OCI-LY3 (cell line): ENCODE measurements around the gene MTIF2.

Source experiments
- H2AFZ ChIP-seq: fragments of 200-600, 300-600 bp; shearing (Covaris generic); 2 replicates; pipeline ENCODE4 v1.6.0; 2014; ENCODE audit warnings: antibody characterized with exemption, low read depth, low read length
- H3K27ac ChIP-seq: fragments of 200-600, 300-600 bp; sonication (generic); 2 replicates; pipeline ENCODE4 v1.5.1; 2014; ENCODE audit warnings: mild to moderate bottlenecking, low read length, moderate library complexity, mixed read lengths
- H3K27me3 ChIP-seq: fragments of 200-600, 300-600 bp; sonication (generic); 2 replicates; pipeline ENCODE4 v1.6.1; 2014; ENCODE audit warnings: low read depth, low read length, mixed read lengths
- H3K36me3 ChIP-seq: fragments of 200-600, 300-600 bp; sonication (generic); replicated peaks from 2 replicates; pipeline ENCODE3; 2014; ENCODE audit warnings: low read depth, low read length, mixed read lengths
- H3K4me1 ChIP-seq: fragments of 300-600, 200-600 bp; sonication (generic); 2 replicates; pipeline ENCODE4 v1.6.1; 2014; ENCODE audit warnings: low read length, mixed read lengths
- H3K4me2 ChIP-seq: fragments of 200-600, 300-600 bp; sonication (generic); 2 replicates; pipeline ENCODE4 v1.6.1; 2014; ENCODE audit warnings: low read length, mixed read lengths
- H3K4me3 ChIP-seq: fragments of 300-600, 200-600 bp; sonication (generic); 2 replicates; pipeline ENCODE4 v1.5.1; 2014; ENCODE audit warnings: antibody characterized with exemption, mild to moderate bottlenecking, low read length, moderate library complexity
- H3K79me2 ChIP-seq: fragments of 300-600, 200-600 bp; shearing (Covaris generic); 2 replicates; pipeline ENCODE4 v1.6.1; 2014; ENCODE audit warnings: mild to moderate bottlenecking, low read length, mixed read lengths
- H3K9ac ChIP-seq: fragments of 300-600, 200-600 bp; shearing (Covaris generic); 2 replicates; pipeline ENCODE4 v1.6.0; 2014; ENCODE audit warnings: mild to moderate bottlenecking, low read length, moderate library complexity
- H3K9me3 ChIP-seq: fragments of 200-600, 300-600 bp; shearing (Covaris generic); 2 replicates; pipeline ENCODE4 v1.6.1; 2014; ENCODE audit warnings: low read length, mixed read lengths; ENCODE audit not compliant: insufficient read depth
- H4K20me1 ChIP-seq: fragments of 200-600, 300-600 bp; sonication (generic); 2 replicates; pipeline ENCODE4 v1.6.1; 2016; ENCODE audit warnings: low read length, mixed read lengths; ENCODE audit not compliant: insufficient read depth
- CTCF ChIP-seq: fragments of 200-600, 300-600 bp; sonication (generic); IDR thresholded peaks from 2 replicates; pipeline ENCODE4 v1.5.1; 2014; ENCODE audit warnings: antibody characterized with exemption, low read length, low read depth
- EZH2phosphoT487 ChIP-seq: fragments of 200-600 bp; shearing (Covaris generic); IDR thresholded peaks from 2 replicates; pipeline ENCODE4 v1.6.1; 2018; ENCODE audit warnings: antibody characterized with exemption, mixed run types, low read depth

Gene MTIF2

GRCh38 chr2:55236992-55237543 is 32.0 kb downstream of the MTIF2 start:
- Histone ChIP-seq H3K4me3 (no peak overlapping the region), H3K4me1 (peaks cover 16% of the 10 kb centered on the region), H3K4me2 (no peak overlapping the region), H2AFZ (no peak overlapping the region), H3K9me3 (no peaks in the 10 kb centered on the region), H3K36me3 (peaks cover 50% of the 10 kb centered on the region), H3K27ac (0 out of 2 replicates have a peak overlapping the region, but pooled peaks have one; percentile 2), H3K9ac (no peak overlapping the region), H4K20me1 (peaks cover 11% of the 10 kb centered on the region; the same call in 1 of the 2 replicates), H3K79me2 (peaks cover 33% of the 10 kb centered on the region), H3K27me3 (no peaks in the 10 kb centered on the region)
- TF ChIP-seq EZH2phosphoT487 = no peak
- no peak for TF ChIP-seq CTCF

- peaks cover 50% of the 10 kb centered on the region for H3K36me3 ChIP-seq
- no peak for TF ChIP-seq CTCF
- TF ChIP-seq EZH2phosphoT487 = no peak
- no peak overlapping the region for H3K27ac ChIP-seq
- H3K9ac ChIP-seq = no peak overlapping the region
- no peak overlapping the region for H2AFZ ChIP-seq
- H3K4me1 ChIP-seq = peaks cover 20% of the 10 kb centered on the region
- no peak overlapping the region for H3K4me3 ChIP-seq
- no peak overlapping the region for H3K4me2 ChIP-seq
- peaks cover 11% of the 10 kb centered on the region; the same call in 1 of the 2 replicates for H4K20me1 ChIP-seq
- H3K27me3 ChIP-seq = no peaks in the 10 kb centered on the region
- peaks cover 44% of the 10 kb centered on the region for H3K79me2 ChIP-seq
- H3K9me3 ChIP-seq = no peaks in the 10 kb centered on the region
Observed at GRCh38 chr2:55235724-55236538, 33.1 kb downstream of the MTIF2 start.

DNA sequence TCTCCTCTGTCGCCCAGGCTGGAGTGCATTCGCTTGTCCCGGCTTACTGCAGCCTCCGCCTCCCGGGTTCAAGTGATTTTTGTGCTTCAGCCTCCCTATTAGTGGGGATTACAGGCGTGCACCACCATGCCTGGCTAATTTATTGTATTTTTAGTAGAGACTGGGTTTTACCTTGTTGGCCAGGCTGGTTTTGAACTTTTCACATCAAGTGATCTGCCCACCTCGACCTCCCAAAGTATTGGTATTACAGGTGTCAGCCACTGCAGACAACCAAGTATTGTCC is 35.4 kb downstream of the MTIF2 start:
- peaks cover 44% of the 10 kb centered on the region for H3K36me3 ChIP-seq
- H3K9me3 ChIP-seq = no peaks in the 10 kb centered on the region
- peak overlapping the region; percentile 85 for H3K27ac ChIP-seq
- no peak for TF ChIP-seq CTCF
- TF ChIP-seq EZH2phosphoT487 = no peak
- peaks cover 53% of the 10 kb centered on the region for H3K79me2 ChIP-seq
- H2AFZ ChIP-seq = no peak overlapping the region
- no peaks in the 10 kb centered on the region for H3K27me3 ChIP-seq
- H4K20me1 ChIP-seq = peaks cover 11% of the 10 kb centered on the region; the same call in 1 of the 2 replicates
- peak overlapping the region; percentile 99 for H3K9ac ChIP-seq
- H3K4me2 ChIP-seq = peak overlapping the region; percentile 84
- peaks cover 20% of the 10 kb centered on the region for H3K4me1 ChIP-seq
- H3K4me3 ChIP-seq = peak overlapping the region; percentile 88

DNA sequence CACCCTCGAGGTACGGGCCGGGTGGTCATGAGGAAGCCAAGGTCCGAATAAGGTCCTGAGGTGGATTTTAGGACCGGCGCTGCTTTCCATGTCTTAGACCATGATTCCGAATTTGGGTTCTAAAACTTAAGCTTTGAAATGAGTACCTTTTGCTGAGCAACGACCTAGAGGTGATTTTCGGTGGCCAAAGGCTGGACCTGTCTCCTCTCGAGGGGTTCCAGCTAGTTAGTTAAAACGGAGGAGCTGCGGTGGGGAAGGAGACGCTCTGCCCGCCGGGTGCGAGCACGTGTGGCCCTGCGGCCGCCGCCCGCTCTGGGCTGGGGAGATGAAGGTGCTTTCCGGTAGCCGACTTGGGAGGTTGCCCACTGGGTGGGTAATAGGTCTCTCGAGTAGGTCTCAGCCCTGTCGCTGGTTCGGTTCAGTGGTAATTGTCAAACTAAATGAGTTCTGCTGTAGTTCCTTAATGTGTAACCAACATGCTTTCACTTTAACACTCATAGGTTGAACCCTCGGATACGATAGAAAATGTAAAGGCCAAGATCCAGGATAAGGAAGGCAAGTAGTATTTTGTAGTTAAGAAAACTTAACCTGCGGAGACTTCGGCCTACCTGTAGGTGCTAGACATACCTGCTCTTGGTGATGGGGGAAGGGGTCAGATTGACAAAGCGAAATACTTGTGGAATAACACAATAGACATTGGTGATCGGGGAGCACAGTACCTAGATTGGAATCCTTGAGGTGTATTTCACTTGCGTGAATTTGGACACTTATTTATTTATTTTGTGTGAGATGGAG is 36.0 kb downstream of the MTIF2 start:
- H3K9ac ChIP-seq = peak overlapping the region; percentile 99
- peaks cover 44% of the 10 kb centered on the region for H3K36me3 ChIP-seq
- H3K27me3 ChIP-seq = no peaks in the 10 kb centered on the region
- H4K20me1 ChIP-seq = peaks cover 11% of the 10 kb centered on the region; the same call in 1 of the 2 replicates
- H3K79me2 ChIP-seq = peaks cover 53% of the 10 kb centered on the region
- no peak overlapping the region for H2AFZ ChIP-seq
- peak overlapping the region; percentile 84 for H3K4me2 ChIP-seq
- no peaks in the 10 kb centered on the region for H3K9me3 ChIP-seq
- peak overlapping the region; percentile 88 for H3K4me3 ChIP-seq
- no peak for TF ChIP-seq EZH2phosphoT487
- H3K27ac ChIP-seq = peak overlapping the region; percentile 85
- H3K4me1 ChIP-seq = peaks cover 20% of the 10 kb centered on the region
